Muscle layer of colon (tissue), 2 donors: ENCODE measurements around the gene PHACTR3.

ENCODE experiments used
- H3K27ac ChIP-seq: one replicate; pipeline ENCODE4 v1.7.0; 2013; ENCODE audit warnings: low read depth, mild to moderate bottlenecking, low read length, moderate library complexity
- H3K27me3 ChIP-seq, 2 donors: one replicate each; pipeline ENCODE4 v1.7.0; 2013; ENCODE audit warnings: low read length in 2 of 2, mild to moderate bottlenecking in 2 of 2; ENCODE audit not compliant: insufficient read depth in 2 of 2, control insufficient read depth in 1 of 2
- H3K36me3 ChIP-seq: one replicate; pipeline ENCODE4 v1.7.0; 2013; ENCODE audit warnings: mild to moderate bottlenecking, low read length; ENCODE audit not compliant: insufficient read depth
- H3K4me1 ChIP-seq: one replicate; pipeline ENCODE4 v1.7.0; 2013; ENCODE audit warnings: mild to moderate bottlenecking, low read length; ENCODE audit not compliant: insufficient read depth
- H3K4me3 ChIP-seq, 2 donors: one replicate each; pipeline ENCODE4 v1.7.0; 2013; ENCODE audit warnings: low read length in 2 of 2, low read depth in 1 of 2, mild to moderate bottlenecking in 1 of 2, moderate library complexity in 1 of 2
- H3K9ac ChIP-seq: one replicate; pipeline ENCODE4 v1.7.0; 2013; ENCODE audit warnings: low read length
- H3K9me3 ChIP-seq: one replicate; pipeline ENCODE4 v1.7.0; 2013; ENCODE audit warnings: mild to moderate bottlenecking, low read length
- donor health status: abdominal sarcoma.
- donor health status: Adenocarcinoma of cecum.

PHACTR3 gene

GRCh38 chr20:59661153-59661552, 56.8 kb downstream of the PHACTR3 start:
- Histone ChIP-seq H3K27ac (no peak overlapping the region), H3K27me3 (no peaks in the 10 kb centered on the region), H3K4me3 (no peak overlapping the region), H3K9me3 (peaks cover 6% of the 10 kb centered on the region), H3K9ac (no peak overlapping the region), H3K4me1 (no peaks in the 10 kb centered on the region), H3K36me3 (no peaks in the 10 kb centered on the region)

- Histone ChIP-seq H3K36me3 (no peaks in the 10 kb centered on the region), H3K27me3 (no peaks in the 10 kb centered on the region), H3K9ac (no peak overlapping the region), H3K9me3 (peaks cover 4% of the 10 kb centered on the region), H3K27ac (no peak overlapping the region), H3K4me3 (no peak overlapping the region), H3K4me1 (no peaks in the 10 kb centered on the region)
Observed at GRCh38 chr20:59661621-59662020, 57.3 kb downstream of the PHACTR3 start.

DNA sequence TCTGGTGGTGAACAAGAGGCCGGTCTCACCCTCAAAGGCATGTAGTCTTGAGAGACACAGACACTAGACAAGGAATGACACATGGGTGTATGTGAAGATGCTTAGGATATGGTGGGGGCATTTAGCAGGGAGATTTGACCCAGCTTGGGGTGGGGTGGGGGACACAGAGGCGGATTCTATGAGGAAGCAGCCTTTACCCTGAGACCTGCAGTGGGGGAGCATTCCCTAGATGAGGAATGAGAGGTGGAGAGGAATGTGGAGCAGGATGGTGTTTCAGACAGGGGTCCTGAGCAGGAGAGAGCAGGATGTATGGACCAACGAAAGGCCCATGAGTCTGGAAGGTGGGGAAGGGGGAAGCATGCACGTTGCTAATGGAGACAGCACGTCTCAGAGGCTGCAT, 57.8 kb downstream of the PHACTR3 start:
- H3K4me3 ChIP-seq: no peak overlapping the region
- peaks cover 4% of the 10 kb centered on the region for H3K9me3 ChIP-seq
- H3K36me3 ChIP-seq: no peaks in the 10 kb centered on the region
- H3K27ac ChIP-seq: no peak overlapping the region
- H3K9ac ChIP-seq: no peak overlapping the region
- H3K27me3 ChIP-seq: no peaks in the 10 kb centered on the region
- no peaks in the 10 kb centered on the region for H3K4me1 ChIP-seq

DNA sequence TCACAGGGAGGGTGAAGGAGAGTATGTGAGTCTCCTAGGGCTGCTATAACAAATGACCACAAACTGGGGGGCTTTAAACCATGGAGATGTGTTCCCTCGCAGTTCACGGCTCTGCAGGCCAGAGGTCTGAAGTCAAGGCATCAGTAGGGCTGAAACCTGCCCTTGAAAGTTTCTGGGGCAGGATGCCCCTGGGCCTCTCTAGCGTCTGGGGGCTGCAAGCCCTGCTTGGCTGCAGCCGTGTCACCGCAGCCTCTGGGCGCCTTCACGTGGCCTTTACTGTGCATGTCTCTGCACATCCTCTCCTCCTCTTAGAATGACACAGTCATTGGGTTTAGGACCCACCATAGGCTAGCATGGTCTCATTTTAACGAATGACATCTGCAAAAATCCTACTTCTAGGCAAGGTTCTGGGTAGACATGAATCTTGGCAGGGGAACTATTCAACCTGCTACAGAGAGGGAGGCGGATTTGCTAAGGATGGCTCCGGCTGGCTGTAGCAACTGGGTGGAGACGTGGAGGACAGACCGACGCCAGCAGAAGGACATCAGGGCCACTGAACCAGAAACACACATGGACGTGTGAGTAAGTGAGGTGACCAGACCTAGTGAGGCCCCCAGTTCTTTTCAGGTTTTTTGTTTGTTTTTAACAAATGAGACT, 58.6 kb downstream of the PHACTR3 start:
- H3K9ac ChIP-seq: no peak overlapping the region
- no peak overlapping the region for H3K27ac ChIP-seq
- H3K9me3 ChIP-seq: peaks cover 4% of the 10 kb centered on the region
- no peaks in the 10 kb centered on the region for H3K27me3 ChIP-seq
- H3K4me3 ChIP-seq: no peak overlapping the region
- H3K4me1 ChIP-seq: no peaks in the 10 kb centered on the region
- no peaks in the 10 kb centered on the region for H3K36me3 ChIP-seq

DNA sequence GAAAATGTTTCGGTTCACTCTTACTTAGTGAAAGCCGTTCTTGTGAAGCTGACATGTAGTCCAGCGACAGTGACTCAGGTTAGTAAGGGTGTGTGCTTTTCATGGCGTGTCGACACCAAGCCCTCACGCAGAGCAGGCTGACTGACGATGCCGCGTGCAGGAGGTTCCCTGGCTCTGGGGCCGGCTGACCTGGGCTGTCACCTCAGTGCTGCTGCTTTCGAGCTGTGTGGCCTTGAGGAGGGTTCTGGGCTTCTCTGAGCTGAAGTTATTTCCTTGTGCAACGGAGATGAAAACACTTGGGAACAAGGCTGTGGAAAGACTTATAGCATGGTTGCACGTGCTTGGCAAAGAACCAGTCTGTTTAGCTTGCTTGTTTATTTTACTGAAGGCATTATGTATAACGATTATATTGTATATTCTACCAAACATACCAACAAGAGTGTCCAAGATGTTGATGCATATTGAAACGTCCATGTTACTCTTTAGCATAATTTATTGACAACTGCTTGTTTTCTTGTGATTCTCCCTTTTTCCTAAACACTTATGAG, 59.2 kb downstream of the PHACTR3 start:
- H3K9ac ChIP-seq: no peak overlapping the region
- H3K4me1 ChIP-seq: no peaks in the 10 kb centered on the region
- H3K9me3 ChIP-seq: peaks cover 4% of the 10 kb centered on the region
- H3K36me3 ChIP-seq: no peaks in the 10 kb centered on the region
- H3K27ac ChIP-seq: no peak overlapping the region
- H3K27me3 ChIP-seq: no peaks in the 10 kb centered on the region
- no peak overlapping the region for H3K4me3 ChIP-seq

DNA sequence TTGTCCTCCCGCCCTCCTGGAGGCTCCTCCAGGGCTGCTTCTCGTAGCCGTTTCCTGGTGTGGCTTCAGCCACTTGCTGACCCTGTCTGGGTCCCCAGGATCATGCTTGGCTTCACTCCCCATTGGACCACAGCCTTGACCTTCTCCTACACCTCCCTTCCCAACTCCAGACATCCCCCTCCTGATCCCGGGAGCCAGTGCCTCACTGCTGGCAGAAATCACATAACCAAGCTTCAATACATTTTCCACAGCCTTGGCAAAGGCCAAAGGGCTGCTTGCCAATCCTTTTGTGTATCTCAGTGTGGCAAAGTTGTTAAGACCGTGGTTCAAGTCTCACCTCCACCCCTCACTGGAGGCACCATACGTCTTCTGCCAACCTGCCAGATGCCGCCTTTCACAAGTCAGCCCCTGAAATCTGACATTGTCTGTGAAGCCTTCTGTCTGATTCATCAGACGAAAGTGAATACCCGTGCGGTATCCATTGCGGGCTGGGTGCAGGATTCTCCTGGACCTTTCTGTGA, 60.1 kb downstream of the PHACTR3 start:
- Histone ChIP-seq H3K9ac (no peak overlapping the region), H3K36me3 (no peaks in the 10 kb centered on the region), H3K4me1 (no peaks in the 10 kb centered on the region), H3K4me3 (no peak overlapping the region), H3K9me3 (no peaks in the 10 kb centered on the region), H3K27me3 (no peaks in the 10 kb centered on the region), H3K27ac (no peak overlapping the region)

DNA sequence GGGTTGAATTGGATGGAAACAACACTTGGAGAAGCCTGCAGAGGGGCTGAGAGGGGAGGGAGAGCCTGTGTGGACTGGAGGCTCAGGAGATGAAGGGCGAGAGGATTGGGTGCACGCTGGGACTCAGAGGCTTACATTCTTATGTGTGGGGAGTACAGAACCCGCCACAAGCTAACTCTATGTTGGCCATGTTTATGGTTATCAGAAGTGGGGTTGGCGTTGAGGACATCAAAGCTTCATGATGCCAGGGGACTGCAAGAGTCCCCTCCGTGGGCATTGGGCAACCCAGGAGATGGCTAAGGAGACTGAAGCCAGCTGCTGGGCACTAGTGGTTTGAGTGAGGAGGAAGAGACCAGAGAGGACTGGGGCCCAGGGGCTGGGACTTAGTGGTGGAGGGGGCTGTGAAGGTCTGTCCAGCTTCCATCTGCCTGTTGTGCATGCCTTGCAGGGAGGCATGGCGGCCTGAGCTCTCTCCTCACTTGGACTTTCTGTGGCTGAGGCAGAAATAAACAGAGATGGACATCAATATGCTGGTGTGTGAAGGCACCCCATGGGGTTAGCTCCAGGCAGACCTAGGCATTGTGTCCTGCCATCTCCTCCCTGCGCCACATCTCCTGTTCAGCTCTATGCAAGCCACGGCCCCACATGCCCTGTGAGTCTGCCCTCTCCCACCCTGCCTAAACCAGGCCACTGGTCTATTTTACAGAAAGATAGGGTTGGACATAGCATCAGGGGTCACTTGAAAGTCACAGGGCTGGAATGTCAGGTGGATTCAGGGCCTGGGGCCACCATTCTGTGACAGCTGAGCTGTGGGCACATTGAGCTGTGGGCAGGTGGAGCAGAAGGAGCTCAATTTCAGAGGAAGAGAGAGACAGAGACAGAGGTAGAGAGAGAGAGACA, 61.6 kb downstream of the PHACTR3 start:
- Histone ChIP-seq H3K36me3 (no peaks in the 10 kb centered on the region), H3K27me3 (no peaks in the 10 kb centered on the region), H3K27ac (no peak overlapping the region), H3K4me3 (no peak overlapping the region), H3K4me1 (no peaks in the 10 kb centered on the region), H3K9me3 (no peaks in the 10 kb centered on the region), H3K9ac (no peak overlapping the region)

DNA sequence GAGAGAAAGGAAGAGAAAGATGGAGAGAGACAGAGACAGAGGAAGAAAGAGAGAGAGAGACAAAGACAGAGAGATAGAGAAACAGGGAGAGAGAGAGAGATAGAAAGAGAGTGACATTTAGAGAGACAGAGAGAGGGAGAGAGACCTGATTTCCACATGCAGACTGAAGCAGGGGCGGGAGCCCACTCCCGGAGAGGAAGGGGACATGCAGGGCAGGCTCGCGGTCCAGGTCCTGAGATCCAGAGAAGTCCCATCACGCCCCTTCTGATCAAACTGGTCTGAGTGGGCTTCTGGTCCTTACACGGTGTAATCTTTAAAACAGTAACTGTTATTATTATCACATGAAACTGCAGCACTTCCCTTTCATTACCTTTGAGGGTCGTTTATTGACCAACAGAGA, 62.2 kb downstream of the PHACTR3 start:
- no peaks in the 10 kb centered on the region for H3K27me3 ChIP-seq
- H3K9me3 ChIP-seq: no peaks in the 10 kb centered on the region
- H3K4me1 ChIP-seq: no peaks in the 10 kb centered on the region
- H3K27ac ChIP-seq: no peak overlapping the region
- H3K4me3 ChIP-seq: no peak overlapping the region
- no peak overlapping the region for H3K9ac ChIP-seq
- H3K36me3 ChIP-seq: no peaks in the 10 kb centered on the region

DNA sequence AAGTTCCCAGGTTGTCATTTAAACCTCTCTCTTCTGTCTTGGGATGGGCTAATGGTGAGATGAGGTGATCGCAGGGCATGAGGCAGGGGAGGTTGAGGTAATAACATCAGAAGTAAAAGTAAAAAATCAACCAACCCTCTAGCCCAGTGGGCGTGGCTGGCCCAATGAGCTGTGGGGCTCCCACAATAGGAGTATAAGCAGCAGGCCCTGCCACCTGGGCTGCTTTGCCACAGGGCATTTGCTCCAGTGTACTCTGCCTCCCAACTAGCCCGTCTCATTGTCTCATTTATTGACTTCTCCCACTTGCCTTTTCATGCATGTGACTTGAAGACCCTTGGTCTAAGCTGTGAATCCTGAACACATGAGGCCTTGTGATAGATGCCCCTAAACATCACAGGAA, 62.8 kb downstream of the PHACTR3 start:
- no peaks in the 10 kb centered on the region for H3K9me3 ChIP-seq
- H3K27me3 ChIP-seq: no peaks in the 10 kb centered on the region
- no peaks in the 10 kb centered on the region for H3K4me1 ChIP-seq

GRCh38 chr20:59667981-59668515, 63.7 kb downstream of the PHACTR3 start:
- Histone ChIP-seq H3K36me3 (no peaks in the 10 kb centered on the region), H3K4me3 (no peak overlapping the region), H3K27ac (no peak overlapping the region), H3K27me3 (no peaks in the 10 kb centered on the region), H3K9me3 (no peaks in the 10 kb centered on the region), H3K9ac (no peak overlapping the region), H3K4me1 (no peaks in the 10 kb centered on the region)

More for the DNA sequence above, 62.8 kb downstream of the PHACTR3 start:
- Histone ChIP-seq H3K36me3 (no peaks in the 10 kb centered on the region), H3K9ac (no peak overlapping the region), H3K4me3 (no peak overlapping the region), H3K27ac (no peak overlapping the region)
